Endodermal cell (in vitro differentiated cells): Measurements from ENCODE around the gene TYW1. TPM values are rescaled to one million over a fixed set of nuclear protein-coding genes. Genes with fewer than 3 reads are reported as not detected.
"Not testable (repeated sequence)": the region's sequence is repeated elsewhere in the genome, so short reads cannot be mapped to it uniquely, and the experiment has no call there.

ENCODE experiments used
- DNase-seq: peaks from one replicate; pipeline ENCODE4 v3.0.0-alpha.2; 2017
- H3K27ac ChIP-seq: 2 replicates; pipeline ENCODE4 v1.5.1; 2013; ENCODE audit warnings: mild to moderate bottlenecking, low read depth, low read length, moderate library complexity
- H3K27me3 ChIP-seq: 2 replicates; pipeline ENCODE4 v1.6.1; 2013; ENCODE audit warnings: mild to moderate bottlenecking, low read length, moderate library complexity; ENCODE audit not compliant: insufficient read depth, control insufficient read depth, poor library complexity, severe bottlenecking
- H3K36me3 ChIP-seq: 2 replicates; pipeline ENCODE4 v1.7.0; 2013; ENCODE audit warnings: mild to moderate bottlenecking, low read length, moderate library complexity; ENCODE audit not compliant: control insufficient read depth, insufficient read depth
- H3K4me1 ChIP-seq: one replicate; pipeline ENCODE4 v1.7.0; 2013; ENCODE audit warnings: low read length; ENCODE audit not compliant: control insufficient read depth, insufficient read depth
- H3K4me3 ChIP-seq: 2 replicates; pipeline ENCODE4 v1.5.1; 2013; ENCODE audit warnings: mild to moderate bottlenecking, low read length, moderate library complexity
- H3K9ac ChIP-seq: 2 replicates; pipeline ENCODE4 v1.6.1; 2013; ENCODE audit warnings: mild to moderate bottlenecking, low read length, moderate library complexity; ENCODE audit not compliant: poor library complexity, severe bottlenecking; ENCODE audit errors: extremely low read depth
- H3K9me3 ChIP-seq: 2 replicates; pipeline ENCODE4 v1.6.1; 2013; ENCODE audit warnings: mild to moderate bottlenecking, low read length, moderate library complexity; ENCODE audit not compliant: control insufficient read depth
- H3K27ac Mint-ChIP-seq: 2 replicates; pipeline ENCODE4 v1.8.0; 2020; ENCODE audit warnings: mixed read lengths
- H3K27me3 Mint-ChIP-seq: 2 replicates; pipeline ENCODE4 v1.8.0; 2021; ENCODE audit warnings: mild to moderate bottlenecking, mixed read lengths; ENCODE audit not compliant: insufficient read depth
- H3K36me3 Mint-ChIP-seq: 2 replicates; pipeline ENCODE4 v1.8.0; 2020; ENCODE audit warnings: low read depth, mixed read lengths
- H3K4me1 Mint-ChIP-seq: 2 replicates; pipeline ENCODE4 v1.8.0; 2020; ENCODE audit warnings: mixed read lengths
- H3K4me3 Mint-ChIP-seq: 2 replicates; pipeline ENCODE4 v1.8.0; 2020; ENCODE audit warnings: mild to moderate bottlenecking, moderate library complexity, mixed read lengths
- H3K9me3 Mint-ChIP-seq: 2 replicates; pipeline ENCODE4 v1.8.0; 2020; ENCODE audit warnings: mild to moderate bottlenecking, mixed read lengths
- CTCF ChIP-seq: fragments of 200-600 bp; sonication (generic); conservative IDR thresholded peaks from 2 replicates; pipeline ENCODE4 v1.5.0; 2021; ENCODE audit warnings: antibody characterized with exemption, mild to moderate bottlenecking
- WGBS, 2 experiments: methylation state at CpG; one replicate each; pipeline versions ENCODE4 v1.1.5 to v1.1.7; 2013; ENCODE audit warnings: missing lambda C conversion rate in 2 of 2, mixed read lengths in 1 of 2; ENCODE audit not compliant: insufficient coverage in 1 of 2, insufficient read length in 1 of 2; 5-methylcytosine and 5-hydroxymethylcytosine counted together
- total RNA-seq, 2 donors: library from RNA; stranded (reverse); fragmentation: NEBNext Ultra II Directional in 1 of 2; extraction: Animal tissue kit (Norgen Biotek cat#: 25700) in 1 of 2; gene quantifications; 2 replicates in 1 of 2; 3 replicates in 1 of 2; pipeline ENCODE4 v1.2.1, GENCODE V29; 2021

TYW1 gene
- total RNA-seq, 2 donors from 2014 or later = 17.8 to 18.7 TPM

DNA sequence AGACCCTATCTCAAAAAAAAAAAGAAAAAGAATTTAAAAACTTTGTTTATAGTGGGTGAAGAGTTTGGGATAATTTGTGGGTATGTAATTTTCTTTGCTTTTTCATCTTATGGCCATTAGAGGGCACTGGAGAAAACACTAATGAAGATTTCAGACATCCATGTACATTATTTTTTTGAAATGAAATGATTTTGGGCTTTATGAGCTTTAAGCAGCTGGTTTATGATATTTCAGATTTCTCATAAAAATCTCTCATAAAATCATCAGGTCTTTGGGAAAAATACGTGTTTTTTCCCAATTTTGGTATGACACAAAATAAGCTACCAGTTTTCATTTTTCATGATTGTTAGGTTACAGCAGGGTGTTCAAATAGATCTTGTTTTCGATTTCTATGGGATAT, 44.2 kb downstream of the TYW1 start:
- not testable (repeated sequence) for H3K9me3 Mint-ChIP-seq, H3K27me3 Mint-ChIP-seq, H3K9ac ChIP-seq, H3K4me1 ChIP-seq, H3K27ac ChIP-seq, DNase-seq, H3K36me3 ChIP-seq, H3K27ac Mint-ChIP-seq, H3K9me3 ChIP-seq, H3K4me1 Mint-ChIP-seq, H3K4me3 ChIP-seq, H3K4me3 Mint-ChIP-seq, H3K27me3 ChIP-seq
- H3K36me3 Mint-ChIP-seq = peaks cover 20% of the 10 kb centered on the region
- TF ChIP-seq CTCF = peak; percentile 69
- WGBS, 2 experiments = 46% methylated on average over 2 of the region's 2 CpGs; no CpG with 5 or more reads in 1 of the 2 experiments

- not testable (repeated sequence) for H3K9ac ChIP-seq, H3K27me3 ChIP-seq, H3K4me3 ChIP-seq, H3K27me3 Mint-ChIP-seq, H3K9me3 Mint-ChIP-seq, H3K27ac ChIP-seq, H3K4me1 Mint-ChIP-seq, H3K9me3 ChIP-seq, H3K36me3 ChIP-seq, H3K4me1 ChIP-seq, H3K27ac Mint-ChIP-seq, DNase-seq, H3K4me3 Mint-ChIP-seq
- H3K36me3 Mint-ChIP-seq = peaks cover 17% of the 10 kb centered on the region
- WGBS, 2 experiments = 93 to 95% methylated on average over 3 to 4 of the region's 5 CpGs
These were observed 46.3 kb downstream of the TYW1 start for GRCh38 chr7:67042781-67043558.

- H3K9ac ChIP-seq, H3K9me3 ChIP-seq, H3K27me3 Mint-ChIP-seq, DNase-seq, H3K4me3 Mint-ChIP-seq, H3K4me1 ChIP-seq, H3K9me3 Mint-ChIP-seq, H3K36me3 ChIP-seq, H3K4me3 ChIP-seq, H3K27ac ChIP-seq, H3K27me3 ChIP-seq, H3K4me1 Mint-ChIP-seq, H3K27ac Mint-ChIP-seq: not testable (repeated sequence)
- 99 to 100% methylated on average over 3 to 4 of the region's 4 CpGs for WGBS, 2 experiments
- H3K36me3 Mint-ChIP-seq = peaks cover 17% of the 10 kb centered on the region
These were observed 46.9 kb downstream of the TYW1 start for GRCh38 chr7:67043559-67043930.

DNA sequence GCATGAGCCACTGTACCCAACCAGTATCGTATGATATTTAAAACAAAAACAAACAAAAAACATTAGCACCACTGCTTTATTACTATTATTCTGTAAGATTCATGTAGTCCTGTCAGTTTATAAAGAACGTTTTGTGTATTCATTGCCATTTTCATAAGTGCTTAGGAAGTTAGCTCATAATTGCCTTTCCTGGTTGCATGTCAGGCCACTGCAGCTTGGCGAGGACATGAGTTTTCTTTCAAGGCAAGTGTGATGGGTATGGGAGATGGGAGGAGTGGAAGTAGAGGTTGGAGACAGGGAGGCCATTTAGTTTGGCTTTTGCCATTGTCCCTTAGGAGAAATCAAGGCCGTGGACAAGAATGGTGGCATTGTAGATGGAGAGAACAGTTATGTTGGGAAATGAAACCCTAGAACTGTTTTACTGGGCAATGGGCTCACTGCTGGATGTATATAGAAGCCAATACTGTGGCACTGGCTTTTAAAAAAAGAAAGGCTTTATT, 48.9 kb downstream of the TYW1 start:
- Mint-ChIP-seq H3K27ac (no peak overlapping the region), H3K9me3 (no peaks in the 10 kb centered on the region), H3K27me3 (no peaks in the 10 kb centered on the region), H3K4me3 (no peak overlapping the region), H3K4me1 (peaks cover 8% of the 10 kb centered on the region), H3K36me3 (peaks cover 25% of the 10 kb centered on the region)
- Histone ChIP-seq H3K9me3 (no peaks in the 10 kb centered on the region), H3K27ac (no peak overlapping the region), H3K4me1 (no peaks in the 10 kb centered on the region), H3K4me3 (no peak overlapping the region), H3K36me3 (no peaks in the 10 kb centered on the region), H3K27me3 (no peaks in the 10 kb centered on the region), H3K9ac (no peak overlapping the region)
- WGBS, 2 experiments = 87 to 100% methylated on average over 1 to 4 of the region's 4 CpGs
- no peak for TF ChIP-seq CTCF
- DNase-seq = no peak

DNA sequence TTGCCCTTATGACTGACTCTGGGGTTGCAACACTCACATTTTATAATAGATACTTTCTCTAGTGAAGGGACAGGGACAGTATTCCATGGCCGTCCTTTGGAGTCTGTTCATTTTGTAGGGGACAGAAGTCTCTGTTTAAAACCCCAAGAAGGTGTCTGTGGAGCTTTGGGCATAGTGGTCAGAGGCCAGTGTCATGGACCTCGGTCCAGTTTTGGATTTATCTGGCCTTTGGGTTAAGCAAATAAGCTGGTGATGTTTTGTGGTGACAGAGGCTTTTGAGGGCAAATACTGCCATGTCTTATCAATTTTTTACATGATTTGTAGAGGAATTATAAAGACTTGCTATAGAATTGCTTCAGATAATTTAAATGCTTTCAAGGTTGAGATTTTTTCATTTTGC, 50.2 kb downstream of the TYW1 start:
- not testable (repeated sequence) for H3K27ac ChIP-seq, H3K4me3 Mint-ChIP-seq, H3K4me1 ChIP-seq, H3K36me3 ChIP-seq, H3K27me3 Mint-ChIP-seq, H3K9ac ChIP-seq, H3K4me1 Mint-ChIP-seq, H3K9me3 ChIP-seq, H3K27ac Mint-ChIP-seq, DNase-seq, H3K4me3 ChIP-seq, H3K27me3 ChIP-seq, H3K9me3 Mint-ChIP-seq
- peaks cover 34% of the 10 kb centered on the region for H3K36me3 Mint-ChIP-seq
- WGBS, 2 experiments = 90 to 94% methylated on average over 2 of the region's 2 CpGs

DNA sequence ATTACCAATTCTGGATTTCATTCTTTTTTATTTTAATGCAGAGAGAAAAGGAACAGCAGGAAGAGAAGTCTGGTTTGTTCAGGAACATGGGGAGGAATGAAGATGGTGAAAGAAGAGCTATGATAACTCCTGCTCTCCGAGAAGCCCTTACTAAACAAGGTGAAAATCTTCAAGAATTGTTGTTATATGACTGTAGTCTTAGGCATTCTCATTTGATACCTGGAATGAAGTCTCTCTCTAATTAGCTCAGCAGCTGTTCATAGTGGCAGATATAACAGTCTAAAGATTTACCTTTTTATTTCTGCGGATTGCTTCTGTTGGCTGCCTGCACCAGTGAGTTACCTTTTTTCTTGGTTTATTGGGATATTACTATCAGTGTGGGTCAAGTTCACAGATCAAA, 53.3 kb downstream of the TYW1 start:
- not testable (repeated sequence) for H3K4me3 ChIP-seq, H3K27me3 Mint-ChIP-seq, H3K9ac ChIP-seq, DNase-seq, H3K27ac ChIP-seq, H3K4me1 ChIP-seq, H3K4me1 Mint-ChIP-seq, H3K27ac Mint-ChIP-seq, H3K9me3 ChIP-seq, H3K4me3 Mint-ChIP-seq, H3K36me3 ChIP-seq, H3K27me3 ChIP-seq, H3K9me3 Mint-ChIP-seq
- peaks cover 35% of the 10 kb centered on the region for H3K36me3 Mint-ChIP-seq
- WGBS, 2 experiments = 100% methylated on average over 1 of the region's 2 CpGs; no CpG with 5 or more reads in 1 of the 2 experiments
